GM12801 (cell line): Measurements from ENCODE around the gene STXBP5.

Experiments used
- CTCF ChIP-seq: IDR thresholded peaks from one replicate; pipeline ENCODE4 v1.5.1; 2011; ENCODE audit warnings: control low read depth; ENCODE audit not compliant: insufficient read length; ENCODE audit errors: extremely low read depth

The STXBP5 gene

DNA sequence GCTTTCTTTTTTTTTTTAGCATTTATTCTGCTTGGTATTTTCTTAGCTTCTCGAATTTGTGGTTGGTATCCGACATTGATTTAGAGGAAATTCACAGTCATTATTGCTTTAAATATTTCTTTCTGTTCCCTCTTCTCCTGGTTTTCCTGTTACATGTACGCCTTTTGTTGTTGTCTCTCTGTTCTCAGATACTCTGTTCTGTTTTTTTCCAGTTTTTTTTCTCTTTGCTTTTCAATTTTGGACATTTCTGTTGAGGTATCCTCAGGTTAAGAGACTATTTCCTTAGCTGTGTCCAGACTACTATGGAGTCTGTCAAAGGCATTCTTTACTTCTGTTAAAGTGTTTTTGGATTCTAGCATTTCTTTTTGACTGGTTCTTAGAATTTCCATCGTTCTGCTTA, 17.5 kb downstream of the STXBP5 start:
- TF ChIP-seq CTCF, result no peak

DNA sequence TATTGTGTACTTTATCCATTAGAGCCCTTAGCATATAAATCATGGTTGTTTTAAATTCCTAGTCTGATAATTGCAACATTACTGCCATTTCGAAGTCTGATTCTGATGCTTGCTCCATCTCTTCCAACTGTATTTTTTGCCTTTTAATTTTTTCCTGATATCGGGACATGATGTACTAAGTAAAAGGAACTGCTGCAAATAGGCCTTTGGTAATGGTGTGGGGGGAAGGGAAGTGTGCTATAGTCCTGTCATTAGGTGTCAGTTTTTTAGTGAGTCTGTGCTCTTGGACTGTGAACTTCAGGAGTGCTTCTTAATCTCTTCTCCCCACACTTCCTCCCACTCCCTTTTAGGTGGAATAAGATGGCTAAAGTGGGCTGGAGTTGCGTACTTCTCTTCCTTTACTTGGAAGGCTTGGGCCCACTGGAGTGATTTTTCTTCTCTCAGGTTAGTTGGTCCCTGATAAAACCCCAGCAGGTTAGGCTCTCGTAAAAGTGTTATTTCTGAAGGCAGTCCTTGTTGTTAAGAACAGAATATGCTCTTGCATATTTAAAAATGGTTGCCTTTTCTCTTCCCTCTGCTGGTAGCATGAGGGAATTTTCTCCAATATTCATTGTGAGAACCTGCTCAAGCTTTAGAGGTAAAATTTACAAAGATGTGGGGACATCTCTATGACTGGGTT, 18.1 kb downstream of the STXBP5 start:
- TF ChIP-seq CTCF, result no peak

DNA sequence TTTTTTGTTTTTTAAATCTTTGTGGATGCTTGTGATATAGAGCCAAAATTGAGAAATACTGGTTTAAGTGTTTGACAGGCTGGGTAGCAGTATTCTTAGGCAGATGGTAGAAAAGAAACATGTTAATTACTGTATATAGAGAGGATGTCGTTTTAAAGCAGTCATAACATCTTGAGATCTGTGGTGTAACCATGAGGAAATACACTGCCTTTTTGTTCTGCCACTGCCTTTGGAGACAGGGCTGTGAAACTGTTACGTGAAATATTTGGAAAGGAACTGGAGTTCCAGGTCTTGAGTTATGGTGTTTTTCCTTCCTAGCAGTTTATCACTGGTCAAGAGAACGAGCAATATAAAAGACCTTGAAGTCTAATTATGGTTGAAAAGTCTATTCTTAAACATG, 19.5 kb downstream of the STXBP5 start:
- no peak for TF ChIP-seq CTCF

DNA sequence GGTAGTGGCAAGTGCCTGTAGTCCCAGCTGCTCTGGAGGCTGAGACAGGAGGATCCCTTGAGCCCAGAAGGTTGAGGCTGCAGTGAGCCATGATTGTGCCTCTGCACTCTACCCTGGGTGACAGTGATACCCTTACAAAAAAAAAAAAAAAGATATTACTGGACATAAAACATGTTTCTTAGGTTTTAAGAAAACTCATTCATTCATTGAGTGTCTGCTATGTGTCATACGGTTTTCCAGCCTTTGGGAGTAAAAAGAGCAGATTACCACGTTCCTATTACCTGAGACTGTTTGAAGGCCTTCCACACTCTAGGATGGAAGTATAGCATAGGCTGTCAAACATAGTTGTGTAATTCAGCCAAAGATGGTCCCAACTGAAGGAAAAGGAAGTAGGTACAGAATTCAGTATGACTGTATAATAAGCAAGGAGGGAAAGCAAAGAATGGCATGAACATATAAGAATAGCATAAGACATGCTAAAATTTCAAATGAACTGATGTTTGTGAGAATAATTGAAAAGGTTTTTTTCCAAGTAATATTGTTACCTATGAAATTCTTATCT, 22.0 kb downstream of the STXBP5 start:
- no peak for TF ChIP-seq CTCF

GRCh38 chr6:147226877-147227276, 22.7 kb downstream of the STXBP5 start:
- TF ChIP-seq CTCF, result no peak

GRCh38 chr6:147227770-147228320, 23.6 kb downstream of the STXBP5 start:
- no peak for TF ChIP-seq CTCF

GRCh38 chr6:147231589-147231988, 27.4 kb downstream of the STXBP5 start:
- no peak for TF ChIP-seq CTCF
